Stomach (tissue), 9 donors: Measurements from ENCODE around the gene OR7G3. TPM values are rescaled to one million over a fixed set of nuclear protein-coding genes. Genes with fewer than 3 reads are reported as not detected.

Experiments used
- DNase-seq, 2 donors: peaks; one replicate each; pipeline versions ENCODE4 v3.0.0 to v3.0.0-alpha.2; 2013 to 2019
- H3K27ac ChIP-seq, 5 donors: fragments of 200-600 bp in 4 of 5; sonication (generic) in 4 of 5; one replicate each; pipeline ENCODE4 v1.5.1; 2013 to 2019; ENCODE audit warnings: mild to moderate bottlenecking in 1 of 5, moderate library complexity in 1 of 5
- H3K27me3 ChIP-seq, 3 donors: fragments of 200-600 bp; sonication (generic); one replicate each; pipeline ENCODE4 v1.5.1; 2017 to 2019; ENCODE audit warnings: mixed run types in 1 of 3
- H3K36me3 ChIP-seq, 4 donors: fragments of 200-600 bp; sonication (generic); 1 replicate in 3 of 4; 2 replicates in 1 of 4; pipeline ENCODE4 v1.5.1; 2016 to 2019
- H3K4me1 ChIP-seq, 4 donors: fragments of 200-600 bp; sonication (generic); one replicate each; pipeline ENCODE4 v1.5.1; 2016 to 2019
- H3K4me3 ChIP-seq, 4 donors: fragments of 200-600 bp; sonication (generic) in 3 of 4; one replicate each; pipeline ENCODE4 v1.5.1; 2016 to 2019; ENCODE audit warnings: mild to moderate bottlenecking in 1 of 4
- H3K9me3 ChIP-seq, 4 donors: fragments of 200-600 bp; sonication (generic); one replicate each; pipeline ENCODE4 v1.5.1; 2016 to 2019
- CTCF ChIP-seq, 7 experiments: fragments of 450-650 bp in 4 of 7; fragments of 200-600 bp in 3 of 7; sonication (generic) in 3 of 7; IDR thresholded peaks; one replicate each; pipeline ENCODE4 v1.5.1; 2016 to 2019; ENCODE audit warnings: antibody characterized with exemption in 7 of 7, control low read depth in 2 of 7, mild to moderate bottlenecking in 1 of 7
- EP300 ChIP-seq: sonication (generic); formaldehyde crosslinking; IDR thresholded peaks from one replicate; pipeline ENCODE4 v1.6.1; 2017; ENCODE audit warnings: antibody characterized with exemption
- POLR2A ChIP-seq, 4 donors: fragments of 450-650 bp; IDR thresholded peaks; one replicate each; pipeline ENCODE4 v1.6.1; 2016; ENCODE audit warnings: antibody characterized with exemption in 4 of 4, control low read depth in 2 of 4, mild to moderate bottlenecking in 1 of 4, moderate library complexity in 1 of 4
- POLR2AphosphoS5 ChIP-seq, 3 donors: sonication (generic); formaldehyde crosslinking; IDR thresholded peaks; one replicate each; pipeline ENCODE4 v1.6.1; 2016; ENCODE audit warnings: antibody characterized with exemption in 3 of 3
- WGBS, 5 donors: extraction: QIAGEN DNeasy Blood & Tissue Kit in 3 of 5; methylation state at CpG; one replicate each; pipeline versions ENCODE4 v1.1.5 to v1.1.7; 2013 to 2018; 5-methylcytosine and 5-hydroxymethylcytosine counted together
- intact Hi-C: fragments of 100-400 bp; cut with DNase I; formaldehyde crosslinking; loops from one replicate; pipeline ENCODE4 v1.15.1; 2023; ENCODE audit warnings: low total_unique reads
- polyA plus RNA-seq, 3 donors: library from polyadenylated mRNA; stranded (reverse); fragments of 200-250 nt; gene quantifications; one replicate each; pipeline ENCODE4 v1.2.3, GENCODE V29; 2013
- small RNA-seq, 4 donors: library from RNA; depleted of rRNA; stranded (forward); fragments of <200 nt; gene quantifications; one replicate each; pipeline ENCODE3, GENCODE V24; 2016
- total RNA-seq, 5 donors: library from RNA; depleted of rRNA; stranded (reverse); fragments of >200 nt; gene quantifications; one replicate each; pipeline versions ENCODE4 v1.1.0 to v1.2.3, GENCODE V29; 2014 to 2016
- donor health status: healthy with polysubstance abuse.
- donor health status: Bipolar disorder and iron deficiency.
- donor health status: healthy.

OR7G3 gene
- total and polyA plus RNA-seq, 8 donors = not detected

- 29 to 58% (median 50%) methylated on average over 2 of the region's 2 CpGs for WGBS, 5 donors
- intact Hi-C loops = no loop called here
- no peaks in the 10 kb centered on the region for H3K9me3 ChIP-seq
- H3K27ac ChIP-seq = no peak within 1 kb of the TSS
- DNase-seq = no peak
- H3K4me3 ChIP-seq = no peak within 1 kb of the TSS
- TF ChIP-seq POLR2A (IDR thresholded peaks at IDR 0.05) = no peak
- TF ChIP-seq CTCF (IDR thresholded peaks at IDR 0.05) = no peak
- TF ChIP-seq POLR2AphosphoS5 (IDR thresholded peaks at IDR 0.05) = no peak
- no peak for TF ChIP-seq EP300
- H3K27me3 ChIP-seq = peaks cover 0 to 22% (median 0%) of the 10 kb centered on the region in 3 donors
- no peaks in the 10 kb centered on the region for H3K36me3 ChIP-seq
- no peaks in the 10 kb centered on the region for H3K4me1 ChIP-seq
These were observed 40.0 kb downstream of the OR7G3 start, which contains the start of gene OR1M1 for GRCh38 chr19:9086761-9087160. OR1M1 (plus strand) TSS chr19:9087061; CDS start chr19:9093245, 6,184 bp downstream.

GRCh38 chr19:9078651-9079050, 48.1 kb downstream of the OR7G3 start:
- Histone ChIP-seq H3K27me3 (no peaks in the 10 kb centered on the region), H3K4me3 (no peak overlapping the region), H3K9me3 (no peaks in the 10 kb centered on the region), H3K36me3 (no peaks in the 10 kb centered on the region), H3K27ac (no peak overlapping the region), H3K4me1 (peaks cover 0 to 34% (median 14%) of the 10 kb centered on the region in 4 donors)
- 26 to 68% (median 42%) methylated on average over 4 of the region's 4 CpGs for WGBS, 5 donors
- TF ChIP-seq CTCF (IDR thresholded peaks at IDR 0.05) (no peak), POLR2AphosphoS5 (IDR thresholded peaks at IDR 0.05) (no peak)
- intact Hi-C loops = loop anchor here (5.0 kb wide), 1 partner anchor 421 kb away; no protein-coding TSS in a partner anchor
- DNase-seq = peak in 1 of 2 donors; percentile 23

GRCh38 chr19:9076901-9077300, 49.8 kb downstream of the OR7G3 start:
- H3K4me3 ChIP-seq = no peak overlapping the region
- peaks cover 0 to 34% (median 14%) of the 10 kb centered on the region in 4 donors for H3K4me1 ChIP-seq
- TF ChIP-seq CTCF (IDR thresholded peaks at IDR 0.05) (no peak), EP300 (no peak), POLR2AphosphoS5 (IDR thresholded peaks at IDR 0.05) (no peak), POLR2A (IDR thresholded peaks at IDR 0.05) (no peak)
- no peak overlapping the region for H3K27ac ChIP-seq
- no peaks in the 10 kb centered on the region for H3K36me3 ChIP-seq
- 68 to 86% (median 85%) methylated on average over 9 to 10 of the region's 10 CpGs for WGBS, 5 donors
- no peaks in the 10 kb centered on the region for H3K9me3 ChIP-seq
- intact Hi-C loops = loop anchor here (5.0 kb wide), 1 partner anchor 420 kb away; no protein-coding TSS in a partner anchor
- H3K27me3 ChIP-seq = no peaks in the 10 kb centered on the region
- no peak for DNase-seq

Small RNA genes lying within 50 kb of the gene (small RNA-seq; reads per million reads assigned to genes)
- 0 reads per million in 4 donors for gene OR1M4P

Other genes starting within 250 kb of the OR7G3 start
- under 1 TPM in 2 of 5 donors, not detected in 3; 0.45 to 0.55 TPM for gene MUC16, start 116.5 kb downstream of the OR7G3 start, total RNA-seq
- gene MUC16, start 116.5 kb downstream of the OR7G3 start, polyA plus RNA-seq = under 1 TPM in 1 of 3 donors, not detected in 2; 0.28 TPM
- not detected for gene OR1M1, start 39.9 kb downstream of the OR7G3 start, total RNA-seq
- not detected for gene OR1M1, start 39.9 kb downstream of the OR7G3 start, polyA plus RNA-seq
- not detected for gene OR7G2, start 19.5 kb downstream of the OR7G3 start, total RNA-seq
- not detected for gene OR7G2, start 19.5 kb downstream of the OR7G3 start, polyA plus RNA-seq
- gene OR7G1, start 11.2 kb downstream of the OR7G3 start, total RNA-seq = not detected
- gene OR7G1, start 11.2 kb downstream of the OR7G3 start, polyA plus RNA-seq = not detected
- gene ZNF317, start 13.4 kb upstream of the OR7G3 start, total RNA-seq = 10 to 100 TPM; 17.8 to 33.6 (median 19.3) TPM
- 10 to 100 TPM; 23.5 to 29.6 (median 25.3) TPM for gene ZNF317, start 13.4 kb upstream of the OR7G3 start, polyA plus RNA-seq
- gene OR7D2, start 52.0 kb upstream of the OR7G3 start, total RNA-seq = 10 to 100 TPM in 1 of 5 donors, under 1 TPM in 2, not detected in 2; 0.29 to 11.0 (median 0.55) TPM
- gene OR7D2, start 52.0 kb upstream of the OR7G3 start, polyA plus RNA-seq = under 1 TPM in 1 of 3 donors, not detected in 2; 0.05 TPM
- gene OR7D4, start 92.6 kb upstream of the OR7G3 start, total RNA-seq = not detected
- not detected for gene OR7D4, start 92.6 kb upstream of the OR7G3 start, polyA plus RNA-seq
- gene OR7E24, start 124.0 kb upstream of the OR7G3 start, total RNA-seq = not detected
- not detected for gene OR7E24, start 124.0 kb upstream of the OR7G3 start, polyA plus RNA-seq
- 10 to 100 TPM in 2 of 5 donors, 1 to 10 TPM in 2, not detected in 1; 2.2 to 53.6 (median 10.2) TPM for gene ZNF699, start 182.9 kb upstream of the OR7G3 start, total RNA-seq
- 1 to 10 TPM in 2 of 3 donors, under 1 TPM in 1; 0.63 to 3.1 (median 1.2) TPM for gene ZNF699, start 182.9 kb upstream of the OR7G3 start, polyA plus RNA-seq
- 10 to 100 TPM; 11.6 to 52.2 (median 16.9) TPM for gene ZNF559, start 197.2 kb upstream of the OR7G3 start, total RNA-seq
- 10 to 100 TPM in 1 of 3 donors, 1 to 10 TPM in 2; 7.3 to 18.8 (median 9.6) TPM for gene ZNF559, start 197.2 kb upstream of the OR7G3 start, polyA plus RNA-seq
- gene ZNF177, start 236.1 kb upstream of the OR7G3 start, total RNA-seq = 1 to 10 TPM in 4 of 5 donors, not detected in 1; 1.6 to 4.6 (median 3.2) TPM
- 1 to 10 TPM in 1 of 3 donors, under 1 TPM in 2; 0.50 to 2.4 (median 0.92) TPM for gene ZNF177, start 236.1 kb upstream of the OR7G3 start, polyA plus RNA-seq